ENCODE measurements around the gene C1QA.
"Not testable (repeated sequence)": the region's sequence is repeated elsewhere in the genome, so short reads cannot be mapped to it uniquely, and the experiment has no call there.

C1QA gene

GRCh38 chr1:22639286-22639685, 2.9 kb downstream of the C1QA start:
- DNase-seq (ENCODE audit: extremely low read depth in 1 of 2, low read depth in 1 of 2), result no peak

- no peak for DNase-seq (ENCODE audit: extremely low read depth in 1 of 2, low read depth in 1 of 2)
Measured at GRCh38 chr1:22641247-22641646, 4.8 kb downstream of the C1QA start.

- DNase-seq (ENCODE audit: extremely low read depth in 1 of 2, low read depth in 1 of 2), result peak; percentile 5 to 57
Measured at GRCh38 chr1:22641906-22642636, 5.6 kb downstream of the C1QA start.

GRCh38 chr1:22643381-22643780, 7.0 kb downstream of the C1QA start, which contains the start of gene C1QC:
Gene C1QC, plus strand, starts transcription at chr1:22643633. Its CDS starts 391 bp downstream, at chr1:22644024.
- no peak for DNase-seq (ENCODE audit: extremely low read depth in 1 of 2, low read depth in 1 of 2)

- no peak for DNase-seq (ENCODE audit: extremely low read depth in 1 of 2, low read depth in 1 of 2)
Measured at GRCh38 chr1:22643928-22644327, 7.5 kb downstream of the C1QA start.

- DNase-seq (ENCODE audit: extremely low read depth in 1 of 2, low read depth in 1 of 2), result no peak
Measured at GRCh38 chr1:22645931-22646330, 9.5 kb downstream of the C1QA start.

- no peak for DNase-seq (ENCODE audit: extremely low read depth in 1 of 2, low read depth in 1 of 2)
Measured at GRCh38 chr1:22646384-22646783, 10.0 kb downstream of the C1QA start.

- DNase-seq (ENCODE audit: extremely low read depth in 1 of 2, low read depth in 1 of 2), result no peak
Measured at GRCh38 chr1:22650089-22650693, 13.8 kb downstream of the C1QA start.

GRCh38 chr1:22651941-22652856, 15.8 kb downstream of the C1QA start:
- no peak for DNase-seq (ENCODE audit: extremely low read depth in 1 of 2, low read depth in 1 of 2)

GRCh38 chr1:22652881-22653316, 16.5 kb downstream of the C1QA start, which contains the start of gene C1QB:
Gene C1QB, plus strand, starts transcription at chr1:22653236. Its CDS starts 6,227 bp downstream, at chr1:22659463.
- DNase-seq (ENCODE audit: extremely low read depth in 1 of 2, low read depth in 1 of 2), result no peak

- DNase-seq (ENCODE audit: extremely low read depth in 1 of 2, low read depth in 1 of 2), result no peak
Measured at GRCh38 chr1:22654692-22655091, 18.3 kb downstream of the C1QA start.

GRCh38 chr1:22658385-22659163, 22.1 kb downstream of the C1QA start:
- DNase-seq (ENCODE audit: extremely low read depth in 1 of 2, low read depth in 1 of 2), result no peak

GRCh38 chr1:22660716-22661241, 24.4 kb downstream of the C1QA start:
- no peak for DNase-seq (ENCODE audit: extremely low read depth in 1 of 2, low read depth in 1 of 2)

GRCh38 chr1:22661880-22662279, 25.5 kb downstream of the C1QA start:
- no peak for DNase-seq (ENCODE audit: extremely low read depth in 1 of 2, low read depth in 1 of 2)

GRCh38 chr1:22662318-22662717, 25.9 kb downstream of the C1QA start:
- DNase-seq (ENCODE audit: extremely low read depth in 1 of 2, low read depth in 1 of 2), result no peak

GRCh38 chr1:22662986-22663408, 26.6 kb downstream of the C1QA start:
- DNase-seq (ENCODE audit: extremely low read depth in 1 of 2, low read depth in 1 of 2), result no peak

GRCh38 chr1:22665752-22666151, 29.3 kb downstream of the C1QA start:
- no peak for DNase-seq (ENCODE audit: extremely low read depth in 1 of 2, low read depth in 1 of 2)

GRCh38 chr1:22666412-22666811, 30.0 kb downstream of the C1QA start:
- no peak for DNase-seq (ENCODE audit: extremely low read depth in 1 of 2, low read depth in 1 of 2)

- not testable (repeated sequence) for DNase-seq (ENCODE audit: extremely low read depth in 1 of 2, low read depth in 1 of 2)
Measured at GRCh38 chr1:22668840-22669239, 32.4 kb downstream of the C1QA start.

GRCh38 chr1:22670352-22670975, 34.0 kb downstream of the C1QA start:
- no peak for DNase-seq (ENCODE audit: extremely low read depth in 1 of 2, low read depth in 1 of 2)

Data from activated CD8-positive, alpha-beta memory T cell treated with anti-CD3 and anti-CD28 coated beads for 1 hour (primary cell).